Ammon's horn (tissue), 1 donor: Measurements from ENCODE around the gene RANBP2.

Experiments used
- DNase-seq: peaks from one replicate; pipeline ENCODE4 v3.0.0-alpha.2; 2016; ENCODE audit warnings: low spot score

The RANBP2 gene

GRCh38 chr2:108778857-108779256 lies 59.6 kb downstream of the RANBP2 start:
- no peak for DNase-seq

- no peak for DNase-seq
Observed at GRCh38 chr2:108786008-108786353, 66.7 kb downstream of the RANBP2 start.

- DNase-seq, result peak; percentile 93
Observed at GRCh38 chr2:108786354-108787215, 67.3 kb downstream of the RANBP2 start, which contains the start of gene CCDC138. TSS of gene CCDC138 (plus strand) at chr2:108786771. CDS start at chr2:108786823, 52 bp downstream.

- no peak for DNase-seq
Observed at GRCh38 chr2:108787216-108787541, 67.9 kb downstream of the RANBP2 start.

GRCh38 chr2:108803045-108803736 lies 83.9 kb downstream of the RANBP2 start:
- no peak for DNase-seq

GRCh38 chr2:108805032-108805431 lies 85.8 kb downstream of the RANBP2 start:
- no peak for DNase-seq

- no peak for DNase-seq
Observed at GRCh38 chr2:108805782-108806181, 86.5 kb downstream of the RANBP2 start.

- DNase-seq, result no peak
Observed at GRCh38 chr2:108806371-108807113, 87.3 kb downstream of the RANBP2 start.

GRCh38 chr2:108809936-108810335 lies 90.7 kb downstream of the RANBP2 start:
- no peak for DNase-seq

- no peak for DNase-seq
Observed at GRCh38 chr2:108810993-108811957, 92.0 kb downstream of the RANBP2 start.

GRCh38 chr2:108813732-108814131 lies 94.5 kb downstream of the RANBP2 start:
- no peak for DNase-seq

GRCh38 chr2:108820482-108820881 lies 101.2 kb downstream of the RANBP2 start:
- no peak for DNase-seq

GRCh38 chr2:108823286-108823685 lies 104.0 kb downstream of the RANBP2 start:
- no peak for DNase-seq

GRCh38 chr2:108824316-108825070 lies 105.2 kb downstream of the RANBP2 start:
- DNase-seq, result no peak

GRCh38 chr2:108825254-108825653 lies 106.0 kb downstream of the RANBP2 start:
- no peak for DNase-seq

GRCh38 chr2:108825736-108826135 lies 106.5 kb downstream of the RANBP2 start:
- no peak for DNase-seq

- DNase-seq, result no peak
Observed at GRCh38 chr2:108829578-108830310, 110.5 kb downstream of the RANBP2 start.

GRCh38 chr2:108833219-108833618 lies 113.9 kb downstream of the RANBP2 start:
- DNase-seq, result no peak

GRCh38 chr2:108834620-108835019 lies 115.3 kb downstream of the RANBP2 start:
- no peak for DNase-seq

- no peak for DNase-seq
Observed at GRCh38 chr2:108835040-108835439, 115.8 kb downstream of the RANBP2 start.
